Measurements from ENCODE around the gene KANSL1.

KANSL1 gene

GRCh38 chr17:46061435-46061834 lies 131.8 kb downstream of the KANSL1 start:
- no peaks in the 10 kb centered on the region for H3K4me1 ChIP-seq (ENCODE audit: control insufficient read depth, low read length)
- H3K27me3 ChIP-seq (ENCODE audit: control insufficient read depth, low read length) = no peaks in the 10 kb centered on the region
- H3K36me3 ChIP-seq (ENCODE audit: control insufficient read depth, low read length) = peaks cover 69% of the 10 kb centered on the region
- H3K9me3 ChIP-seq (ENCODE audit: control insufficient read depth, insufficient read depth, low read length) = no peaks in the 10 kb centered on the region
- no peak overlapping the region for H3K4me3 ChIP-seq (ENCODE audit: low read length)
- TF ChIP-seq CTCF (IDR thresholded peaks at IDR 0.05; ENCODE audit: low read depth, low read length, poor library complexity, severe bottlenecking) (peak; percentile 30), EZH2phosphoT487 (IDR thresholded peaks at IDR 0.05; ENCODE audit: borderline replicate concordance, low read length) (no peak)
- no peaks in the 10 kb centered on the region for H4K20me1 ChIP-seq (ENCODE audit: control insufficient read depth, insufficient read depth, low read depth, low read length)
- H3K4me2 ChIP-seq (ENCODE audit: low read length) = no peak overlapping the region
- peaks cover 9% of the 10 kb centered on the region; the same call in 1 of the 2 replicates for H3K79me2 ChIP-seq (ENCODE audit: control insufficient read depth, low read length)
- H3F3A ChIP-seq (ENCODE audit: control insufficient read depth, insufficient read depth) = 0 out of 2 replicates have a peak, but pooled peaks cover 2% of the 10 kb centered on the region
- no peak overlapping the region for H3K27ac ChIP-seq (ENCODE audit: low read depth, low read length)
- H3K9me2 ChIP-seq (replicated peaks; ENCODE audit: control insufficient read depth, low read length) = no peaks in the 10 kb centered on the region

GRCh38 chr17:46060461-46060860 lies 132.8 kb downstream of the KANSL1 start:
- H4K20me1 ChIP-seq (ENCODE audit: control insufficient read depth, insufficient read depth, low read depth, low read length) = no peaks in the 10 kb centered on the region
- H3K4me3 ChIP-seq (ENCODE audit: low read length) = no peak overlapping the region
- TF ChIP-seq EZH2phosphoT487 (IDR thresholded peaks at IDR 0.05; ENCODE audit: borderline replicate concordance, low read length) (no peak), CTCF (IDR thresholded peaks at IDR 0.05; ENCODE audit: low read depth, low read length, poor library complexity, severe bottlenecking) (no peak)
- H3K9me2 ChIP-seq (replicated peaks; ENCODE audit: control insufficient read depth, low read length) = no peaks in the 10 kb centered on the region
- H3F3A ChIP-seq (ENCODE audit: control insufficient read depth, insufficient read depth) = 0 out of 2 replicates have a peak, but pooled peaks cover 2% of the 10 kb centered on the region
- no peak overlapping the region for H3K4me2 ChIP-seq (ENCODE audit: low read length)
- H3K4me1 ChIP-seq (ENCODE audit: control insufficient read depth, low read length) = no peaks in the 10 kb centered on the region
- no peaks in the 10 kb centered on the region for H3K9me3 ChIP-seq (ENCODE audit: control insufficient read depth, insufficient read depth, low read length)
- H3K27ac ChIP-seq (ENCODE audit: low read depth, low read length) = no peak overlapping the region
- H3K36me3 ChIP-seq (ENCODE audit: control insufficient read depth, low read length) = peaks cover 60% of the 10 kb centered on the region
- no peaks in the 10 kb centered on the region for H3K27me3 ChIP-seq (ENCODE audit: control insufficient read depth, low read length)
- H3K79me2 ChIP-seq (ENCODE audit: control insufficient read depth, low read length) = peaks cover 9% of the 10 kb centered on the region; the same call in 1 of the 2 replicates

GRCh38 chr17:46059486-46059885 lies 133.7 kb downstream of the KANSL1 start:
- TF ChIP-seq EZH2phosphoT487 (IDR thresholded peaks at IDR 0.05; ENCODE audit: borderline replicate concordance, low read length) (no peak), CTCF (IDR thresholded peaks at IDR 0.05; ENCODE audit: low read depth, low read length, poor library complexity, severe bottlenecking) (no peak)
- no peaks in the 10 kb centered on the region for H3K9me2 ChIP-seq (replicated peaks; ENCODE audit: control insufficient read depth, low read length)
- H3K4me1 ChIP-seq (ENCODE audit: control insufficient read depth, low read length) = no peaks in the 10 kb centered on the region
- H3K9me3 ChIP-seq (ENCODE audit: control insufficient read depth, insufficient read depth, low read length) = no peaks in the 10 kb centered on the region
- no peak overlapping the region for H3K4me3 ChIP-seq (ENCODE audit: low read length)
- H3K79me2 ChIP-seq (ENCODE audit: control insufficient read depth, low read length) = peaks cover 9% of the 10 kb centered on the region; the same call in 1 of the 2 replicates
- 0 out of 2 replicates have a peak, but pooled peaks cover 2% of the 10 kb centered on the region for H3F3A ChIP-seq (ENCODE audit: control insufficient read depth, insufficient read depth)
- no peaks in the 10 kb centered on the region for H4K20me1 ChIP-seq (ENCODE audit: control insufficient read depth, insufficient read depth, low read depth, low read length)
- no peak overlapping the region for H3K27ac ChIP-seq (ENCODE audit: low read depth, low read length)
- H3K36me3 ChIP-seq (ENCODE audit: control insufficient read depth, low read length) = peaks cover 54% of the 10 kb centered on the region
- no peak overlapping the region for H3K4me2 ChIP-seq (ENCODE audit: low read length)
- H3K27me3 ChIP-seq (ENCODE audit: control insufficient read depth, low read length) = no peaks in the 10 kb centered on the region

Measured in DOHH2 (cell line).